Stimulated activated naive CD4-positive, alpha-beta T cell (primary cell): ENCODE measurements around the gene PAF1.

ENCODE experiments used
- DNase-seq, 6 experiments: peaks; one replicate each; lab custom pipeline; 2025; lab: John Stamatoyannopoulos, UW

Gene PAF1

DNA sequence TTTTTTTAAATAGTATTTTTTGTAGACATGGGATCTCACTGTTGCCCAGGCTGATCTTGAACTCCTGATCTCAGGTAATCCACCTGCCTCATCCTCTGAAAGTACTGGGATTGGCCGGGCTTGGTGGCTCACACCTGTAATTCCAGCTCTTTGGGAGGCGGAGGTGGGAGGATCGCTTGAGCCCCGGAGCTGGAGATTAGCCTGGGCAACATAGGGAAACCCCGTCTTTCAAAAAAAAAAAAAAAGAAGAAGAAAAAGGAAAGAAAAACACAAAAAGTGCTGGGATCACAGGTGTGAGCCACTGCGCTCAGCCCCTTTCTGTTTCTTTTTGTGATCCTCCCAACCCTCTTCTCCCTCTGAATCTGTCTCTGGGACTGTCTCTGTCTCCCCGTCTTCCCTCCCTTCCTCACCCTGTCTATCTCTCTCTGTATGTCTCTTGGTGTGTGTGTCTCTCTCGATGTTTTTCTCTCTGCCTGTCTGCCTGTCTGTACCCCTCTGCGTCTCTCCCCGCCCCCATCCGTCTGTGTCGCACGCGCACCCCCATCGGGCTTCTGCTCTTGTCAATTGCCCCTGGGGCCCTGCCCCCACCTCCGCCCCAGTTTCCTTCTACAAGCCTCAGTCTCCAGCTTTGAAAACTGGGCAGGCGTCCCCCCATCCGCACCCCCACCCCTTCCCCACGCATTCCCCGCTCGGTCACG is 15.2 kb upstream of the PAF1 start:
- peak; percentile 86 to 98 (median 92) for DNase-seq

DNA sequence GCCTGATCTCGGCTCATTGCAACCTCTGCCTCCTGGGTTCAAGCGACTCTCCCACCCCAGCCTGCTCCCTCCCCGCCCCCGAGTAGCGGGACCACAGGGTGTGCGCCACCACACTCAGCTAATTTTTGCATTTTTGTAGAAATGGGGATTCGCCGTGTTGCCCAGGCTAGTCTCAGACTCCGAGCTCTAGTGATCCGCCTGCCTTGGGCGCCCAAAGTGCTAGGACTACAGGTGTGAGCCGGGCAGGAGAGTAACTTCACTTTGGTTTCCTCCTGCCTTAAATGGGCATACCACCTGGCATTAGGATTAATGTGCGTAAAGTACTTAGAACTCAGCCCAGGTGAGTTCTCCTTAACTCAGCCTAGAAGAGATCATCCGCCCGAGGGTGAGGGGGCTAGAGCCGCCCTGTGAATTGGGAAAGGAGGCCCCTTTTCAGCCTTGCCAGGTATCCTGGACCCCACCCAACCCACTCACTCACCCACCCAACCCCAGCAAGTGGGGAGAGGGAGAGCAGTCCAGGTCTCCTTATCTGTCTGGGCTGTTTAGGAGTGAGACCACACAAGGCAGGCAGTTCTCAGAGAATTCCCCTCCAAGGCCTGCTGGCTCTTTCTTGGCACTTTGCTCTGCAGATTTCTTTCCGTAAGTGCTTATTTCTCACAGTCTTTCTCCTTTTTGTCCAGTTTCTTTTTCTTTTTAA is 14.5 kb upstream of the PAF1 start:
- DNase-seq, result peak; percentile 40 to 63 (median 41)

DNA sequence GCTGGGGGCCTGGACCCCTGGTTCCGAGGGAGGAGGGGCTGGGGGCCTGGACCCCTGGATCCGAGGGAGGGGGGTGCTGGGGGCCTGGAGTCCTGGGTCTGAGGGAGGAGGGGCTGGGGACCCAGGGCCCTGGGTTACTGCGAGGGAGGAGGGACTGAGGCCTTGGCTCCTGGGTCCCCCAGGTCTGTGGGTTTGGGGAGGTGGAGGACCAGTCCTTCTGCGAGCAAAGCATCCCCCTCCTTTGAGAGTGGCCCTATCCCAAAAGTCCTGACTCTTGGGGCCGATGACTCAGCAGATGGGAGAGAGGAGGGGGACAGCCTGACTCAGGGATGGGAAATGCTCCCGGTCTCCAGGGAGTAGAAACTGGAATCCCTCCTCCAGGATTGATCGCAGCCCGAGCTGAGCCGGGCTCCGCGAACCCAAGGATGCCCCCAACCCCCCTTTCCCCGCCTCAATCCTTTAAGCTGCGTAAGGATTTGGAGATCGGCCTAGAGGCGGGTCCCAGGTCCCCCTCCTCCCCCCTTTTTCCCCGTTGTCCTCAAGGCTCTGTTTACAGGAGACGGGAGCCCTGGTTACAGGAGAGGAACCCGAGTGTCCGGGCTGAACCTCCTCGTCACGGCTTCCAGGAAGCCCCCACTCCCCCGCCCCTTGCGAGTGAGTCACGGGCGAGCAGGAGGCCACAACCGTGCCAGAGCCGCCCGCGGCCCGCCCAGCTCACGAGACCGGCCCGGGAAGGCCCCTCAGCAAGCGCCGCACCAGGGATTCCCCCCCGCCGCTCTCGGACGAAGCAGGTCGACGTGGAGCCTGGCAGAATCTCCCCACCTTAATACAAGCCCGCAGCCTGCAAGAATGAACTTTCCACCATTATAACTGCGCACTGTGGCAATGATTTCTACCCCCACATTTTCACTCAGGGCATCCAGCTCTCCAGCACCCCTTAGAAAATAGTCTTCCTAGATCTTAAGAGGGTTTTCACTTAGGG is 12.7 kb upstream of the PAF1 start:
- DNase-seq, result peak; percentile 68 to 97 (median 88)

DNA sequence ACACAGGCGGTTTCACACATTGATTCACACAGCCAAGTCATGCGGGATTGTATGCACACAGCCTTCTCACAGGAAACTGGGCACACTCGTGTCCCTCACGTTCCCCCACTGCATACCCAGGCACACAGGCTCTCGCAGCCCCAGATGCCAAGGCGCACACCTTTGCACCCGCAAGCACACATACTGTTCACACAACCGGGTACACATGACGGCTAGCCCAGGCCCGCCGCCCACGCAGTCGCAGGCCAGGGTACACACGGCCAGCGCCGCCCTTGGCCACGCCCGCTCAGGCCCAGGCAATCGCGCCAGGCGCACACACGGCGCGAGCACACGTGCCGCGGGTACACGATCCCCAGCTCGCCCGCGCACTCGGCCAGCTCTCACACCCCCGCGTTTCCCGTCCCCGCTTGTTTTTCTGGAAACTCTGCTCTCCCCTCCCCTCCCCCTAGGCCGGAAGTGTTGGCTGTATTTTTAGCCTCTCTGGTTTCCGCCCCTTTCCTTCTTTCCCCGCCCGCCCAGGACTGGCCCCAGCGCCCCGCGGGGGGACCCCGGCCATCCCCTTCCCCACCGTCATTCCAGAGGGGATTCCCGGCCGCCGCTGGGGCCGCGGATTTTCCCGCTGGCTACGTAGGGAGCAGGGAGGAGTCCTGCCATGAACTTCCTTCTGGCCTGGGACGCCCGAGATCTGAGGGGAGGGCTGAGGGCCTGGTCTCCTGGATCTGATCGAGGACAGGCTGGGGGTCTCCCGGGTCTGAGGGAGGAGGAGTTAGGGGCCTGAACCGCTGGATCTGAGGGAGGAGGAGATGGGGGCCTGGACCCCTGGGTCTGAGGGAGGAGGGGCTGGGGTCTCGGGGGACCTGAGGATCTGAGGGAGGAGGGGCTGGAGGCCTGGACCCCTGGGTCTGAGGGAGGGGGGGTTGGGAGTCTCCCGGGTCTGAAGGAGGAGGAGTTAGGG is 11.7 kb upstream of the PAF1 start:
- DNase-seq, result peak; percentile 73 to 88 (median 81)

DNA sequence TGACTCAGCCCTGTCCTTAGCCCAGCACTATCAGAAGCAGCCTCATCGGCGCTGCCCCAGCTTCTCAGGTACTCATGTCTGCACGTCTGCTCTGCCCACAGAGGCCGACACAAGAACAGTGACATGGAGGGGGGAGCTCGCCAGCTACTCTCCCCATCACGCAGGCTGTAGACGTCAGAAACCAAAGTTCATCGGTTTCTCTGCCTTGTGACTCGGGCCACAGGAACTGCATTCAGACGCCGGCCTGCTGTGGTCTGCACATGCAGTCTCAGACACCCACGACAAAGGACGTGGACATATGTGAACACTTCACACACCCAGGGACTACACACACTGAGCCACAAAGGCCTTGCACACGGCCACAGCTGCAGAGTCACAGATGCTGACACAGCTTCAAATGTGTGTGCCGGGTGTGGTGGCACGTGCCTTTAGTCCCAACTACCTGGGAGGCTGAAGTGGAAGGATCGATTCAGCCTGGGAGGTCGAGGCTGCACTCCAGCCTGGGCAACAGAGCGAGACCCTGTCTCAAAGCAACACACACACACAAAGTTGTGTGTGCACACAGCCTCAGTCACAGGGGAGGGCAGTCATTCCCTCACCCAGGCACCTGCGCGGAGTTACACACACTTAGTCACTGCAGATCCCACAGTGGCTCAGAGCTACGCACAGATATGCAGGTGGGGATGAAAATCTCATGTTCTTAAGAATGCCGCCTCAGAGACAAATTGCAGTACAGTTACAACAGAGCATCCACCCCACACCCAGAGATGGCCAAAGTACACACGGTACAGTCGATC is 10.8 kb upstream of the PAF1 start:
- peak; percentile 70 to 80 (median 74) for DNase-seq

- DNase-seq, result no peak
These were observed 10.2 kb upstream of the PAF1 start for GRCh38 chr19:39401070-39401548.

- no peak for DNase-seq
These were observed 9.2 kb upstream of the PAF1 start for GRCh38 chr19:39400061-39400460.

DNA sequence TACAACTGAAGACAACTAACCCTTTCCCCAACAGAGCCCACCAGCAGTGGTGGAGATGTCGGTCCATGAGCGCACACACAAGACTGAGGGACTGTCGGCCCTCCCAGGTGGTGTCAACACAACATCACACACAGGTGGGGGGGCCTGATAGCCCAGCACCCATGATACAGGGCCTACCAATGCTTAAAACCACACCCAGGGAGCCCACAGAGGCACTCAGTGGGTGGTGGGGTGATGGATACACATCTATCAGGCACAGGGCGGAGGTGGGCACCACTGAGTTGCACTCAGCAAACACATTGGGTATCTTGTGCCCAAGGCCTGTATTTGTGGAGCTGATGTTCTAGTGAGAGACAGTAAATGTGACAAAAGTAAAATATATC is 8.8 kb upstream of the PAF1 start:
- no peak for DNase-seq

DNA sequence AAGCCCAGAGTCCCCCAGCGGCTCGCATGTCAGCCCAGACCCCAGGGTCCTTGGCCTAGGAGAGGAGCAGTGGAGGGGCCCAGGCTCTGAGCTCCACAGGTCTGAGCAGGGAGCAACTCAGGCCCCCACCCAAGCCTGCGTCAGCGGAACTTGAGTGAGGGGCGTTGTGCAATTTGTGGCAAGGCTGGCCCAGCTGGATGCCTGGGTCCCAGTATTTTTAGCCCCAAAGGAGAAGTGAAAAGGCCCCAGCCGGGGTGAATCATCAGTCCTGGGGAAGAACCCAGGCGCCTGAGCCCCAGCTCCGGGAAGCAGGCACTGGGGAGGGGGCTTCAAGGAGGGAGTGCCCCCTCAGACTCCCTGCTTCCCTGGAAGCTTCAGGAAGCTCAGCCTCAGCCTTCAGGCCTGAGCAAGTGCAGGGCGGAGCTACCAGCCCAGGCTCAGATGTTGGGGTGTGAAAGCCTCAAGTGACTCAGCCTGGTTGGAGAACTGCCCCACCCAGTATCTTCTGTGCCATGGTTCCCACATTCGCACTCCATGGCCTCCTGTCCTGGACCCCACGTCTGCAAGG is 7.5 kb upstream of the PAF1 start:
- no peak for DNase-seq

GRCh38 chr19:39397360-39398296 is 6.7 kb upstream of the PAF1 start:
- peak; percentile 83 to 95 (median 90) for DNase-seq

GRCh38 chr19:39390451-39390750 is 505 bp downstream of the PAF1 start:
- peak in 2 of 6 experiments; percentile 84 to 89 for DNase-seq

DNA sequence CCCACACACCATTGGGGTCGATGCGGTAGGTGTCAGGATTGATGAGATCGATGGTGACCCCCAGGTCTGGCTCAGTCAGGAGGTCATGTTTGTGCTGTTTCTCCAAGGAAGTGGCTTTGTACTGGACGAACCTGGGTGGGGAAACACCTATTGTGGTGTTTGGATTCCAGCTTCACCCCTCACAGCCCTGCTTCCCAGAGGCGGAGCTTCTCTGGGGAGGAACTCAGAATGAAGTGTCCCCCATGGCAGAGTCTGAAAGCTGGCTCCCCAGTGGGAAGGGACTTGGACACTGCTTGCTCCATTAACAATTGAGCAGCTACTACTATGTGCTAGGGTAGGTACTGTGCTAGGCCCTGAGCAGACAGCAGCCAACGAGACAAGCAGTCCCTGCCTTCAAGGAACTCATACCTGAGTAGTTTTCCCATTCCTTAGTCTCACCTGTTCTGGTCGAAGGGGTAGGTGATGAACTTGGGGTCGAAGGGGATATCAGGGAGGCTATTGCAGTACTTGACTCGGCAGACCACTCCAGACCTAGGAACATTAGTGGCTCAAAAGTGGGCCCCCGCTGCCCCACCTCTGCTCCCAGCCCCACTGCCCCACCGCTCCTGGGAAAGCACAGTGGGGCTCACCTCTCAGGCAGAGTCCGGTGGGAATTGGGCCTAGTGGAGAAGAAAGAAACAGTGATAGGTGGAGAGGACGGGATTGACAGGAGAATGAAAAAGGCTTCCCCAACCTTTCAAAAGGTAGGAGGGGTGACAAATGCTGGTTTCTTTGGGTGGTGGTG is 1.1 kb downstream of the PAF1 start:
- no peak for DNase-seq

DNA sequence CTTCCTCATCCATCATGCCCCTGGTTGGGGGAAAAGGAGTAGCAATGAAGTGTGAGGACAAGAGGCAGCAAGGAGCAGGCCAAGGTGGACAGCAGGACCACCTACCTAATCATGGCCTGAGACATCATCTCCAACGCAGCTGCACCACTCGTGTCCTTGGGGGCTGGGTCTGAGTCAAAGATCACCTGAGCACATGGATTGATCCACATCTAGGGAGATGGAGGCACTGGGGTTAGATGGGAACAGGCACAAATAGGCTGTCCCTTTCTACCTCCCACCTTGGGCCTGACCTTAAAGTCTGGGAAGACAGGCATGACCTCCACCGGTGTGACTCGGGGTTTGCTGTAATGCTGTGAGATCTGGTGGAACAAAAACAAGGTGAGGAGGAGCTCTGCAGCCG is 2.2 kb downstream of the PAF1 start:
- no peak for DNase-seq

GRCh38 chr19:39386557-39386956 is 4.3 kb downstream of the PAF1 start:
- no peak for DNase-seq

GRCh38 chr19:39385629-39386411 is 5.1 kb downstream of the PAF1 start:
- DNase-seq, result no peak

GRCh38 chr19:39384839-39385568 is 5.9 kb downstream of the PAF1 start:
- no peak for DNase-seq
